Measurements from ENCODE around the gene ROS1. TPM values are rescaled to one million over a fixed set of nuclear protein-coding genes. Genes with fewer than 3 reads are reported as not detected.

The ROS1 gene
- total RNA-seq, 1 donor from 2014 or later = not detected

DNA sequence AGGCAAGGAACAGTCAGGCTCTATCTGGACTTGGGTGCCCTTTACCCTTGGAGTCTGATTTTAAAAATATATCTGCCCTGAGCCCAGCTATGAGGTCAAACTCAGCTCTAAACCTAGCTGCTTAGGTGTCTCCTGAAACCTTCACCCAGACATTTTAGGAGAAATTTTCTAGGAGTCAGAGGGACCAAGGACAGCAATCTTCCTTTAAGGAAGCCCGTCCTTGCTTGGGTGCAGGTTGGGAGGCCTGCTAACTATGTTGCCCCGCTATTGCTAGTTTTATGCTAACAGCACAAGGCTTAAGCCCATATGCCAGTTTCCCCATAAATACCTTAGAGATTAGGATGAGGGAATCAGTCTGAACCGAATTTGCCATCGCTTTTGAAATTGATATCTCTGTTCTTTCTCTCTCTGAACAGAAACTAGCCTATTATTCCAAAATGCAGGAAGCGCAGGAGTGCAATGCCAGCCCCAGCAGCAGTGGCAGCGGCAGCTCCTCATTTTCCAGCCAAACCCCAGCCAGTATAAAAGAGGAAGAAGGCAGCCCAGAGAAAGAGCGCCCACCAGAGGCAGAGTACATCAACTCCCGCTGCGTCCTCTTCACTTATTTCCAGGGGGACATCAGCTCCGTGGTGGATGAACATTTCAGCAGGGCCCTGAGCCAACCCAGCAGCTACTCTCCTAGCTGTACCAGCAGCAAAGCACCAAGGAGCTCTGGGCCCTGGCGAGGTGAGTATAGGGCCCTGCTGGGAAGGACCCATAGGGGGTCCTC lies 157.8 kb downstream of the ROS1 start:
- H3K36me3 Mint-ChIP-seq (ENCODE audit: low read depth, unreplicated experiment) = peaks cover 2% of the 10 kb centered on the region
- no peak for DNase-seq (ENCODE audit: low read depth)
- no peak overlapping the region for H3K4me2 ChIP-seq (ENCODE audit: low read length)

GRCh38 chr6:117267054-117267347 lies 158.7 kb downstream of the ROS1 start:
- Histone ChIP-seq H3K4me3 (ENCODE audit: insufficient read depth, low read depth, low read length) (no peak overlapping the region), H3K9me3 (ENCODE audit: insufficient read depth, low read depth, low read length) (no peaks in the 10 kb centered on the region), H3K27me3 (ENCODE audit: insufficient read depth, low read length) (peaks cover 96% of the 10 kb centered on the region), H3K36me3 (ENCODE audit: insufficient read depth, low read length) (no peaks in the 10 kb centered on the region), H3K4me2 (ENCODE audit: low read length) (no peak overlapping the region), H3K79me2 (ENCODE audit: insufficient read depth, low read length) (no peaks in the 10 kb centered on the region), H3K27ac (ENCODE audit: low read depth, low read length) (no peak overlapping the region), H2AFZ (ENCODE audit: low read depth, low read length) (no peak overlapping the region), H3K4me1 (ENCODE audit: insufficient read depth, low read length) (peaks cover 11% of the 10 kb centered on the region), H4K20me1 (ENCODE audit: insufficient read depth, low read length) (peaks cover 3% of the 10 kb centered on the region), H3K9ac (ENCODE audit: low read length) (no peak overlapping the region)
- Mint-ChIP-seq H3K27ac (ENCODE audit: unreplicated experiment) (no peak overlapping the region), H3K4me1 (ENCODE audit: low read depth, unreplicated experiment) (peaks cover under 1% of the 10 kb centered on the region), H3K36me3 (ENCODE audit: low read depth, unreplicated experiment) (peaks cover 2% of the 10 kb centered on the region), H3K4me3 (ENCODE audit: unreplicated experiment) (peak overlapping the region; percentile 85), H3K27me3 (ENCODE audit: low read depth, unreplicated experiment) (peaks cover 86% of the 10 kb centered on the region), H3K9me3 (ENCODE audit: unreplicated experiment) (peaks cover 4% of the 10 kb centered on the region)
- TF ChIP-seq CTCF (IDR thresholded peaks at IDR 0.05; ENCODE audit: insufficient read depth, low read depth, low read length) = no peak
- TF ChIP-seq EZH2 (IDR thresholded peaks at IDR 0.05; ENCODE audit: insufficient read depth, low read length) = no peak
- FAIRE-seq (no peak), DNase-seq (ENCODE audit: low read depth) (no peak)

More for the DNA sequence above, 157.8 kb downstream of the ROS1 start:
- peaks cover 8% of the 10 kb centered on the region for H3K4me1 Mint-ChIP-seq (ENCODE audit: low read depth, unreplicated experiment)
- H3K4me1 ChIP-seq (ENCODE audit: insufficient read depth, low read length) = peaks cover 11% of the 10 kb centered on the region
- H3K27ac ChIP-seq (ENCODE audit: low read depth, low read length) = no peak overlapping the region
- no peak overlapping the region for H3K27ac Mint-ChIP-seq (ENCODE audit: unreplicated experiment)
- no peak for TF ChIP-seq EZH2 (IDR thresholded peaks at IDR 0.05; ENCODE audit: insufficient read depth, low read length)
- TF ChIP-seq CTCF (IDR thresholded peaks at IDR 0.05; ENCODE audit: insufficient read depth, low read depth, low read length) = no peak
- H3K27me3 ChIP-seq (ENCODE audit: insufficient read depth, low read length) = peaks cover 96% of the 10 kb centered on the region
- no peak overlapping the region for H3K9ac ChIP-seq (ENCODE audit: low read length)
- H2AFZ ChIP-seq (ENCODE audit: low read depth, low read length) = no peak overlapping the region
- peaks cover 4% of the 10 kb centered on the region for H3K9me3 Mint-ChIP-seq (ENCODE audit: unreplicated experiment)
- peaks cover 3% of the 10 kb centered on the region for H4K20me1 ChIP-seq (ENCODE audit: insufficient read depth, low read length)
- H3K27me3 Mint-ChIP-seq (ENCODE audit: low read depth, unreplicated experiment) = peaks cover 87% of the 10 kb centered on the region
- H3K9me3 ChIP-seq (ENCODE audit: insufficient read depth, low read depth, low read length) = no peaks in the 10 kb centered on the region
- no peak for FAIRE-seq
- no peaks in the 10 kb centered on the region for H3K79me2 ChIP-seq (ENCODE audit: insufficient read depth, low read length)
- H3K4me3 ChIP-seq (ENCODE audit: insufficient read depth, low read depth, low read length) = no peak overlapping the region
- H3K4me3 Mint-ChIP-seq (ENCODE audit: unreplicated experiment) = no peak overlapping the region
- no peaks in the 10 kb centered on the region for H3K36me3 ChIP-seq (ENCODE audit: insufficient read depth, low read length)
